RCC 7860 (cell line): ENCODE results near the gene SDHA.
"Not testable (repeated sequence)": the region's sequence is repeated elsewhere in the genome, so short reads cannot be mapped to it uniquely, and the experiment has no call there.

Experiments
- DNase-seq: peaks from one replicate; pipeline ENCODE4 v3.0.0-alpha.2; 2015; ENCODE audit warnings: low spot score
- FAIRE-seq: peaks from 2 replicates; lab custom pipeline; 2012; peaks lifted over from hg19 to GRCh38; lab: Jason Lieb, UNC

The SDHA gene

GRCh38 chr5:196350-196749, 21.8 kb upstream of the SDHA start:
- no peak for FAIRE-seq
- no peak for DNase-seq

GRCh38 chr5:197031-197430, 21.1 kb upstream of the SDHA start:
- FAIRE-seq, DNase-seq: not testable (repeated sequence)

- DNase-seq: no peak
- FAIRE-seq: no peak
Measured at GRCh38 chr5:197892-198489, 20.1 kb upstream of the SDHA start.

DNA sequence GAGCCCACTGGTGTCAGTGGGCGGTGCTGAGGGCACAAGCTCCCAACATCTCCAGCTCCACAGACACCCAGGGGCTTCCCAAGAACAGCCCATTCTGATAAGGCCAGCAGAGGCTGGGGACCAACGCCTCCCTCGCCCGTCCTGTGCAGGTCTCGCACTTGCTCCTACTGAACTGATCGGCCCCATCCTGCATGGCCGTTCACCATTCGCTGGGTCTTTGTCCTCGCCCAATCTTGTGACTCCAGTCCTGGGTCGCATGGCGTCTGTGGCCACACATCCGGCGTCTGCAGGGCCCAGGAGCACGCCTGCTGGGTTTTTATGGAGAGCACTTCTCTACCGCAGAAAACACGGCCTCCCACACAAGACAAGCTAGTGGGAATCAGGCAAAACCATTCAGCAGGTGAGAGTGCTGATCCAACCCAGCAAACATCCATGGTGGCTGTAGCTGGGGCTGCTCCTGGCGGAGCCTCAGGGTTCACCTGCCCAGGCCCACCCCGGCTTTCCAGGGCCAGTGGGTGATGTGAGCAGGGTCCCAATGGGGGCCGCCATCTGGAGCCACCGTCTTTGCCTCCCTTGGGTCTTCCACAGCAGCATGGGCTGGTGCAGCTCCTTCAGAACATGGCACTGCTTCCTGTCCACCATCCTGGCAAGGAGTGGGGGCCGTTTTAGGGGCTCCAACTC, 19.5 kb upstream of the SDHA start:
- FAIRE-seq (no peak), DNase-seq (no peak)

GRCh38 chr5:199197-199949, 18.7 kb upstream of the SDHA start:
- no peak for FAIRE-seq
- no peak for DNase-seq

GRCh38 chr5:199950-200645, 18.0 kb upstream of the SDHA start:
- FAIRE-seq: no peak

DNA sequence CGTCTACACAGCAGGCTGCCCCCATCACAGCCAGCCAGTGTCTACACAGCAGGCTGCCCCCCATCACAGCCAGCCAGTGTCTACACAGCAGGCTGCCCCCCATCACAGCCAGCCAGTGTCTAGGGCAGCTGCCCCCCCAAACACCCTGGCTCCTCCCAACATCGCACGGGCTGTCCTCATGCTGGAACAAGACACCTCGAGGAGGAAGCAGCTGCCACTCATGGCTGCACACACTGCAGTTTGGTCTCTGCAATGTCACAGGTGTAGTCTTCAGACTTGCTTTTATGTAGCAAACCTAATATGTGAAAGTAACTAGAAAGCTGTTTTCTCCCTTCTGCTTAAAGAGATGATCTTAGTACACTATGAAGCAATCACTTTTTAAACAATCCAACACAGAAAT, 17.1 kb upstream of the SDHA start:
- FAIRE-seq (no peak), DNase-seq (no peak)

More at GRCh38 chr5:199950-200645, 18.0 kb upstream of the SDHA start:
- DNase-seq: no peak

- DNase-seq (no peak), FAIRE-seq (no peak)
Measured at GRCh38 chr5:201672-202071, 16.4 kb upstream of the SDHA start.

DNA sequence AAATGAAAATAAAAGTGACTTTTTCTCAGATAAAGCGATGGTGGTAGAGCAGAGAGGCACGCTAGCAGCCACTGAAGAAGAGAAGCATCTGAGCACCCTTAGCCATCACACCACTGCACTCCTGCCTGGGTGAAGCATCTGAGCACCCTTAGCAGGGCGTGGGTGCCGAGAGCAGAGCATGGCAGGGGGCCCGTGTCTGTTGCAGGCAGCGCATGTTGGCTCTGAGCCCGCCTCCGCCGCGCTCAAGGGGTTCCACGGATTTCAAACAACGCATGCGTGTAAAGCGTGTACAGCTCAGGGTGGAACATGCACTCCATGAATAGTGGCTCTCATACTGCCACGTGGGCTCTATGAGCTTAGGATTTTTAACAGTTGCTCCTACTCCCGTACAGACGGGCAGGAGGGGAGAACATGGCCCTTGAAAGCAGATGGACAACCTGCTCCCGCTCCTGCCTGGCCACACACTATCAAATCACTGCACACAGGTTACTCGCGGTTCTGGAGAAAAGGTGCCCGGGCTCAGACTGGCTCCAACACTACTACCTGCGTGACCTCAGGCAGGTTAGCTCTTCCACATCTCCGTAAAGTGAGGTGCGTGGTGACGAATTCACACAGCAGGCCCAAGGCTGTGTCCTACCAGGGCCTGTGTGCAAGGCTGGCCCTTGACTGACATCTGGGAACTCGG, 14.7 kb upstream of the SDHA start:
- no peak for DNase-seq
- no peak for FAIRE-seq

DNA sequence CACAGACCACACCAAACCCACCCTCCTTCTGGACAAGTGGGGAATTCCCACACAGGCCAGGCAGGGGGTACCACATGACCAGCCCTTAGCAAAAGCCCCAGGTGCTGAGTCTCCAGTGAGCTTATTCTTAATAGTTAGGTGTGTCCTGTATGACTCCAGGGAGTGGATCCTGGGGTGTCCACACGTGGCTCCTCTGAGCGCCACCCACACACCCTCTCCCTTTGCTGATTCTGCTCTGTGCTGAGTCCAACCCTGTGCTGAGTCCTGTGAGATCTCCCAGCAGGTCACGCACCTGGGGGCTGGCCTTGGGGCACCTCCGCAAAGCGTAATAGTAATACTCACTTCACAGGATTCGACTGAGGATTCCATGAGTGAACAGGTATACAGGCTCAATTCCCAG, 14.1 kb upstream of the SDHA start:
- DNase-seq: no peak
- FAIRE-seq: no peak

GRCh38 chr5:204462-204861, 13.7 kb upstream of the SDHA start:
- no peak for FAIRE-seq
- no peak for DNase-seq

DNA sequence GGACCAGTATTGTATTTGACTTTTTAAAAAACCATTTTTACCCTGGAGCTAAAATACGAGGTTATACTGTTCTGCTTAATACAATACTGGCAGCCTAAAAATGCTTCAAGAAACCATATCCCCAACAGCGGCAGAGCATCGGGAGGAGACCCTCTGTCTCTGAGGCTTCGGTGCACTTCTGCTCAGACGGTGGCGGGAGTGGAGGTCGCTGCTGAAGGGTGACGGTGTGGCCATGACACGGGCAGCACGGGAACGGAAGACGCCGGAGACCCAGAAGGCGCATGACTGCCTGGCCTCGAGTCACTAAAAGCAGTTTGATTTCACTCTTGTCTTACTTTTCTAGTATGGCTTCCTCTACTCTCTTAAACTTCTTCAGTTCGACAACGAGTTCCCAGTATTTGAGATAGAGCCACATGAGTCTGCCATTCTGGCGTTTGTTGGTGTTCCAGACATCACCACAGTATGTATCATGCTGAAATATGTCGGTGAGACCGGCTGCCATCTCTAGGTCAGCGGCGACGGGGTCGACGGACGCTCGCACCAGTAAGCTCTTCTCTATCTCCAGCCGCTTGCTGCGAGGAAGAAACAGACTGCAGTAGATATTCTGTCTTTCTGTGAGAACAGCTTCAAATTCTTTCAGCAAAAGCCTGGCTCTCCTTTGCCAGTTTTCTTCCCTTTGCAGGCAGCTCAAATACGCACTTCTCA, 13.0 kb upstream of the SDHA start:
- DNase-seq (no peak), FAIRE-seq (no peak)

- DNase-seq (no peak), FAIRE-seq (no peak)
Measured at GRCh38 chr5:206406-206805, 11.7 kb upstream of the SDHA start.

DNA sequence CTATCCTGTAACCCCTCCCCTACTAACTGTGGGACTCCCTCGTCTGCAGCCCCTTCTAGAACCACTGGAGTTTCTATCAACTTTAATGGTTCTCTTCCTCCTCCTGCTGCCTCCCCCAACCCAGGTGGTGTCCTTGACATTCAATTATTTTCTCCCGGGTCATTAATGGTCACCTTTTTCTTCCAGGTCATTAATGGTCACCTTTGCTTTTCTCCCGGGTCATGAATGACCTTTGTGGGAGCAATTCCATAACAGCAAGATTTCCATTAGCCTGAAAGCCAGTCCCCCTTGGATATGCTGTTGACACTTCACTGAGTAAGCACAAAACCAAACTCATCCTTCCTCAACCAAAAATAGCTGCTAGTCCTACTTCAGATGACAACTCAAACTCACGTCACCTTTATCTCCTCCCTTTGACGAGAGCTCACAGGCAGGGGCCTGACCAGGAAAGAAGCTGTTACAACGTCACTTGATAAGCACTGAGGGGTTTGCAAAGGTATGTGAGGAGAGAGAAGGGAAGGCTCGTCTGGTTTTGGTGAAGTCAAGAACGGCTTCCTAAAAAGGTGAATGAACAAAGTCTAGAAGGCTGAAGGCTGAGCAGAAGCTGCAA, 11.1 kb upstream of the SDHA start:
- DNase-seq (no peak), FAIRE-seq (no peak)

DNA sequence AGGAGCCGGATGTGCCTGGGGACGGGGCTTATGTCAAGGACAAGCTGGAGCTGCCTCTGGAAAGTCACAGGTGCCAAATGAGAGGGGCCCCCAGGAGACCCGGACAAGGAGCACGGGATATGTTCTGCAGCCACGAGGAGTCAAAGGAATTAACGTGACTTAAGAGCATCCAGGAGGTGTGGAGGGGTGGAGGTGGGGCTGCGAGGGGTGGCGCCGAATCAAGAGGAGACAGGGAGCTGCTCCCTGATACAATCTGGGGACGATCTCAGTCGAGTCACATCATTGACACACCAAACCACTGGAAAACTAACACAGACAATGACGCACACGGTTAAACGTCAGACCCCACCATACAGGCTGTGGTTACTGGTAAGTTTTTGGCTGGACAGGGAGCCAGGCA, 10.5 kb upstream of the SDHA start:
- no peak for FAIRE-seq
- DNase-seq: no peak

DNA sequence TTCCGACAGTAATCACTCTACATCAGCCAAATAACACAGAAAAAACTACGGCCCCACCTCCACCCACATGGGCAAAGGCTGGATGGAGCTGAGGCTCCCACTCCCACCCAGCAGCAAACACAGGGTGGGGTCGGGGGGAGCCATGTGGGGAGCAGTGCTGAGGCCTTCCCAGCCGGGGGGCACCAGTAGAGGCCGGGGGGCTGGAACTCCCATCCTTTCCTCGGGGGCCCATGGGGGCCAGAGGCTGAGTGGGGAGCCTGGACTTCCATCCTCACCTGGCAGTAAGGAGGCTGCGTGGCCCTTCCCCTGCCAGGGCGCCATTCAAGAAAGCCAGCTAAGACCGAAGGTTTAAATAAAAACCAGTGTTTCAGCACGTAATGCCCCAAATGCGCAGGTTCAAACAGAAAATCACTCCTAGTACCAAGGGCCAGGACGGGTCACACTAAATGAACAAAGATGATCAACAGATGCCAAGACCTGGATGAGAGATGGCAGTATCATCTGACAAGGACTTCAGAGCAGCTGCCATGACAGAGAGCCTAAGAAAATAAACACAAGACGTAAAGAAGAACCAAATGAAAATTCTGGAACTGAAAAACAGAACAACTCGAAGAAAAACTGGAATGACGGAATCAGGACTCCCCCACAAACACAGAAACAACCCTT, 9.5 kb upstream of the SDHA start:
- no peak for FAIRE-seq

GRCh38 chr5:213803-214395, 4.2 kb upstream of the SDHA start:
- FAIRE-seq (no peak), DNase-seq (no peak)

More for the DNA sequence above, 9.5 kb upstream of the SDHA start:
- DNase-seq: no peak

DNA sequence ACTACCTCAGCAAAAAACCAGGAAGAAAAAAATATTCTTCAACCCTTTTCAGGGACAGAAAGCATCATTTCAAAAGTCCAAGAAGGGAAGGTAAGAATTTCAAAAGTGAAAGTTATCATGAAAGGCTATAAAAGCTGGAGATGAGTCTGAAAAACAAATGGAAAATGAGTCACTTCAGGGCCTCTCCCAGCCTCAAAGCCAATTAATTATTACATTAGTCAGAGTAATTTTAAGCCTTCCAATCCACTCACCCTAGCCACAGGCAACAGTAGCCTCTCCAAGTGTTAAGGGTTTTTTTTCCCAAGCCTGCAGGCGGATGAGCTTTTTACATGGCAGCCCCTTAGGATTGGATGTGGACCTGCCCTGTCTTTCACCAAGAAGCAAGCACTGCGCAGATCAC, 2.9 kb upstream of the SDHA start:
- FAIRE-seq (peak; percentile 93), DNase-seq (peak; percentile 56)

GRCh38 chr5:216076-216475, 2.0 kb upstream of the SDHA start:
- FAIRE-seq, DNase-seq: not testable (repeated sequence)
